ENCODE data around the gene POP5.

POP5 gene

GRCh38 chr12:120588948-120589930 lies 8.0 kb upstream of the POP5 start:
- DNase-seq, result no peak

DNA sequence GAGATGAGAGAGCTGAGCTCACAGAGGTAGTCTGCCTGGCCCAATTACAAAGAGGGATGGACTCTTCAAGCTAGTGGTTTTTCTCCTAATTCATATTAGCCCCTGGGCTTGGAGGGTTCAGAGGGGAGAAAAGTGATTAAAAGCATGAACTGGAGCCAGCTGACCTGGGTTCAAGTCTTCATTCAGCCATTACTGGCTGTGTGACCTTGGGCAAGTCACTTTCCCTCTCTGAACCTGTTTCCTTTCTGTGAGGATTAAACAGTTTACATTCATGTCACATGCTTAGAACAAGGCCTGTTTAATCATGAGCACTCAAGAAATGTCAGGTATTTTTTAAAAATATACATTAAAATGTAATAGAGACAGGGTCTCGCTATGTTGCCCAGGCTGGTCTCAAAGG lies 7.2 kb upstream of the POP5 start:
- DNase-seq, result no peak

DNA sequence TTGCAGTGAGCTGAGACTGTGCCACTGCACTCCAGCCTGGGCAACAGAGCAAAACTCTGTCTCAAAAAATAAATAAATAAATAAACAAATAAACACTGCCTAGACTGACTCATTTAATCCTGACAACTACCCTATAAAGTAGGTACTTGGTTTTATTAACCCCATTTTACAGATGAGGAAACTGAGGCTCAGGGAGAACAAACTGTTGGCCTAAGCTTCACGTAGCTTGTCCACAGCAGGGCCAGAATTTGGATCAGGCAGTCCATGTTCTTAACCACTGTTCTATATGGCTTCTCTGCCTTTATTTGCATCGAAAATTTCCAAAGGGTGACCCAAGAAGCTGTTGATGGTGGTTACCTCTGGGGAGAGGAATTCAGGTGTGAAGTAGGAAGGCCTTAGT lies 5.7 kb upstream of the POP5 start:
- no peak for DNase-seq

GRCh38 chr12:120586206-120586605 lies 5.0 kb upstream of the POP5 start:
- DNase-seq, result peak; percentile 47

GRCh38 chr12:120584343-120585149 lies 3.3 kb upstream of the POP5 start:
- peak; percentile 97 for DNase-seq

GRCh38 chr12:120583478-120584030 lies 2.4 kb upstream of the POP5 start:
- peak; percentile 87 for DNase-seq

DNA sequence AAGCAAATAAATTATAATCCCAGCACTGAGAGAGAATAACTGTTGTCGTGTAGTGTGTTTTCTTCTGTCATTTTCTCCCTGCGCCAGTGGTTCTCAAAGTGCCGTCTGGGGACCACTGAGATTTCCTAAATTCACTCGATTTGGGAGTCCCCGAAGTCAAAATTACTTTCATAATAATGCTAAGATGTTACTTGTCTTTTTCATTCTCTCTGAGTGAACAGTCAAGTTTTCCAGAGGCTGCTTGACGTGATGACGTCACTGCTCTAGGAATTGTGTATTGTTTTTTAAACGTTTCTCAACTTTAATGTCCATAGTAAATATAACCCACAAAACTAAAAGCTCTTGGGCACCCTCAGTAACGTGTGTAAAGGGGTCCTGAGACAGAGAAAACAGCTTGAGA lies 796 bp upstream of the POP5 start:
- peak; percentile 25 for DNase-seq

- DNase-seq, result no peak
These were observed 2.0 kb downstream of the POP5 start for GRCh38 chr12:120579179-120579578.

DNA sequence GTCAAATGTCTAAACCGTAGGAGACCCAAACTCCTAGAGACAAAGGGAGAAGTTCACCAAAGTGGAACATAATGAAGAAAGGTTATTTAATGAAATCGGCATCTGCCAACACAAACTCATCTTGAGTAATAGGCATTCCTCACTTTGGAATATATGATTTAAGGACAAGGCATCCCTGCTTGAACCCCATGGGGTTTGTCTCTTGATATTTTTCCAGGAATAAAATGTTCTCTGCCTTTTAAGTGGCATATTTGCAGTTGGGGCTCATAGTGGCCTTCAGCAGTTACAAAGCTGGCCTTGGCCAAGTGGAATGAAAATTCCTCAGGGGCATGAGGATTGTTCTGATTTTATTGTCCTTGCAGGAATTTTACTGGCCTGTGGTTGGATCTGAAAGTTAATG lies 7.1 kb downstream of the POP5 start:
- DNase-seq, result no peak

DNA sequence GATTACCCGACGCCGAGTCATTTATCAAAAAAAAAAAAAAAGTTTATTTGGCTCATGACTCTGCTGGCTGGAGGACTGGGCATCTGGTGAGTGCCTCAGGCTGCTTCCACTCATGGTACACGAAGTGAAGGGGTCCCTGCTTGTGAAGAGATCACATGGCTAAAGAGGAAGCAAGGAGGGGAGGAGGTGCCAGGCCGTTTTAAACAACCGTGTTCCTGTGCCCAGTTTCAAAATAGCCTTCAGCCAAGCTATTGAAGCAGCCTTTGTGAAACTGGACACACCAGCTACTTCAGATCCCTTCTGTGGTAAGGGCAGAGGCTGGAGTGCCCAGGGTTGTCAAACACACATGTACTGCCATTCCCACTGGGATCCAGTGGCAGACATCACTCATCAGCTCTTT lies 7.6 kb downstream of the POP5 start:
- no peak for DNase-seq

GRCh38 chr12:120571299-120571698 lies 9.9 kb downstream of the POP5 start:
- DNase-seq, result no peak

DNA sequence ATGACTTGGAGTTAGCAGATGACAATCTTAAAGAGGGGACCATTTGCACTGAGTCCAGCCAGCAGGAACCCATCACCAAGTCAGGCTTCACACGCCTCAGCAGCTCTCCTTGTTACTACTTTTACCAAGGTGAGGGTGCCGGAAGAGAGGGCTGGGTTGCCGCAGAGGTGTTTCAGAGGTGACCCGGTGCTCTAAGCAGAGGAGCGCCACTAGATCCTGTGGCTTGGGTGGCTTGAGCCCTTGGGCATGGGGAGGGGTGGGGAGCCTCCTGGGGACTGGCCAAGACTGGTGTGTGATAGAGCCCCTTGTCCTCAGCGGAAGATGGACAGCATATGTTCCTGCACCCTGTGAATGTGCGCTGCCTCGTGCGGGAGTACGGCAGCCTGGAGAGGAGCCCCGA lies 17.7 kb downstream of the POP5 start:
- no peak for DNase-seq

GRCh38 chr12:120562906-120563305 lies 18.3 kb downstream of the POP5 start:
- DNase-seq, result no peak

DNA sequence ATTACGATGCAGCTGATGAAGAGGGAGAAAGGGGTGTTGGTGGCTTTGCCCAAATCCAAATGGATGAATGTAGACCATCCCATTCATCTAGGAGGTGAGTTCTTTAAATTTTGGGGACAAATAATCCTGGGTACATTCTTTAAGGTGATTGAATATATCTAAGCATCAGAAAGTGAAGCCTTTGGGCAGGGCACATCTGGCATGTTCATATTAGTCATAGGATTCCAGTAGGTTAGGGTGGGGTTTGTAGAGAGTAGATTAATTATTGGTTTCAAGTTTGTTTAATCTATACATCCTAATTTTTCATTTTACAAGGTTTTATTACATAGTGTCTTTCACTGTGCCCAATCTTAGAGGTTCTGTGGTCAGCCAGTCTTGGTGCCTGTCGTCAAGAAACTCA lies 23.6 kb downstream of the POP5 start:
- DNase-seq, result no peak

DNA sequence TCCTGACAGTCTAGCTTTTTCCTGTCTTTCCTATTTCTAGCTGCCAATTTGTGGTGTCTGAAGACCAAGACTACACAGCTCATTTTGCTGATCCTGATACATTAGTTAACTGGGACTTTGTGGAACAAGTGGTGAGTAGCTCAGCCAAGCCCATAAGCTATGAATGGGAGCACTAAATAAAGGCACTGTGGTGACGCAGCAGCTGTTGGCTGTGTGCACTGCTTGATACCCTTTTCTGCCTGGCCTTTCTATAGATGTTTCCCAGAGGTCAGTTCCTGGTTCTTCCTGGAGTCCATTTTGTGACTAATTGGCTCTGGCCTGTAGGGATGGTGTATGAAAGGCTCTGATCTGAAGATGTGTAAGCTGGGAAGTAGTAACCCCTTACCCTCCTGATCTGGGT lies 26.5 kb downstream of the POP5 start:
- DNase-seq, result no peak

DNA sequence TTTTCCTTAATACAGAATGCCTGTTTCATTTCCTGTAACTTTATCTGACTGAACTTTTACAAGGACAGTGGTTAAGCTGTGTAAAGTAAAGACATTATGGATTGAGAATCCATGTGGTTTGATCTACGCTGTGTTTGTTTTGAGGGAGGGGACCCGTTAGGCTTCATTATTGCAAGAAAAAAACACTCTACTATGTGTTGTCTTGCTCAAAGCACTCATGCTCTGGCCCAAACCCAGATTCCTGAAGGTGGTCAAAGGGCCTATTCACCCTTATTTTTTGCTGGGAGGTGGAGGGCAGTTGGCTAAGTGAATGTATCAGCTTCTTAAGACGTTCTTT lies 35.2 kb downstream of the POP5 start:
- DNase-seq, result peak; percentile 87

GRCh38 chr12:120544691-120545090 lies 36.5 kb downstream of the POP5 start:
- DNase-seq, result no peak

DNA sequence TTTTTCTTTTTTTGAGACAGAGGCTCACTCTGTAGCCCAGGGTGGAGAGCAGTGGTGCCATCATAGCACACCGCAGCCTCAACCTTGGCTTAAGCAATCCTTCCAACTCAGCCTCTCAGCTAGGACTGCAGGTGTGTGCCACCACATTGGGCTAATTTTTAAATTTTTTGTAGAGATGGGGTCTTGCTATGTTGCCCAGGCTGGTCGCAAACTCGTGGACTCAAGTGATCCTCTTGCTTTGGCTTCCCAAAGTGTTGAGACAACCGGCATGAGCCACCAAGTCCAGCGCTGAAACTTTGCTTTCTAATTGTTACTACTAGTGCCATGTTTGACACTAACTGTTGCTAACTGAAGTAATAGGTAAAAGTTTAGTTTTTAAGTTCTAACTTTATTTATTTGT lies 39.0 kb downstream of the POP5 start:
- DNase-seq, result no peak

- no peak for DNase-seq
These were observed 40.8 kb downstream of the POP5 start for GRCh38 chr12:120540445-120540844.

- peak; percentile 11 for DNase-seq
These were observed 41.9 kb downstream of the POP5 start for GRCh38 chr12:120539303-120539702.

DNA sequence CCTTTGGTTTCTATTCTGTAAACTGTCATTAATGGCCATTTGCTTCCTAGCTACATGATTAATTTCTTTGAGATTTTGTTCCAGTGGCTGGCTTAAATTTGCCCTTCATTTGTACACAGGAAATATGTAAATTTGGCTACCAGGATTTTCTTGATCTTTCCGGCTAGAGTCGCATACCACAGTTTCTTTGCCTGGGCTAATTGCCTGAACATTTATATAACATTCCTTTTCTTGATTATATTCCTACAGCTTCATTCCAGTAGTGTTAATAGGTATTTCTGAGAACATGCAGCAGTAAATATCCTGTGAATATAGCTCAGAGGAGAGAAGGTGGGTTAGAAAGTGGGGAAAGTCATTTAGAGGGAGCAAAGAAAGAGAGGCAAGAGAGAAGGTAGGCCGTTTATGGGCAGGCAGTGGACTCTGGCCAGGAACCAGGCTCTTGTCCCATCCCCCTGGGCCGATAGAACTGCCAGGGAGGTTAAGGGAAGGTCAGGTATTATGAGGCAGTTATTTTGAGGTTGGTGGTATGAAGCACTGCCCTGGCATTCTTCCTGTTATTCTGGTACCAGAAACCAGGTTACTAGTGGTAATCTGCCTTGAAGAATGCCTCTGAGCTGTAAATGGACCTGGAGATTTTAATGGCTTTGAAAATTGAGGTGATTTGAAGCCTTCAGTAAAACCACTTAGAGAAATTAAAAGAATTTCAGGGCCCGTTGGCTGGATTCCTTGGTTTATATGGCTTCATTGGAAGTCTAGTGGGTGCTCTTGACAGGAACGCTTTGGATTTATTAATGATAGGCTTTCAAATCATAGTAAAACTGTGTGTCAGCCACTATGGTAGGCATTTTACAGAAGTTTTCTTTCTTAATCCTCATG lies 42.7 kb downstream of the POP5 start:
- DNase-seq, result no peak

GRCh38 chr12:120537856-120538220 lies 43.4 kb downstream of the POP5 start:
- no peak for DNase-seq
